ENCODE measurements around the gene NSG2.

DNA sequence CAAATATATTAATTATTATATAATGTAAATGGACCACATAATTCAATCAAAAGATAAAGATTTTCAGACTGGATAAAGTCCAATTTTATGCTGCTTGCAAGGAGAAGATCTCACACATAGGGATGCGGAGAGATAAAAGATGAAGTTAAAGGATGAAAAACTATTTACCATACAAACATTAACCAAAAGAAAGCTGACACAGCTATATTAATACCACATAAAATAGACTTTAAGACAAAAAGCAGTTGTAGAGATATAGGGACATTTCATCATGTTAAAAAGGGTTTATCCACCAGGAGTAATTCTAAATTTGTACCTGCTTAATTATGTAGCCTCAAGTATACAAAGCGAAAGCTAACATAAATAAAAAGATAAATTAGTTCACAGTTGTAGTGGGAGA, 15.2 kb upstream of the NSG2 start:
- TF ChIP-seq, protein P1, sequence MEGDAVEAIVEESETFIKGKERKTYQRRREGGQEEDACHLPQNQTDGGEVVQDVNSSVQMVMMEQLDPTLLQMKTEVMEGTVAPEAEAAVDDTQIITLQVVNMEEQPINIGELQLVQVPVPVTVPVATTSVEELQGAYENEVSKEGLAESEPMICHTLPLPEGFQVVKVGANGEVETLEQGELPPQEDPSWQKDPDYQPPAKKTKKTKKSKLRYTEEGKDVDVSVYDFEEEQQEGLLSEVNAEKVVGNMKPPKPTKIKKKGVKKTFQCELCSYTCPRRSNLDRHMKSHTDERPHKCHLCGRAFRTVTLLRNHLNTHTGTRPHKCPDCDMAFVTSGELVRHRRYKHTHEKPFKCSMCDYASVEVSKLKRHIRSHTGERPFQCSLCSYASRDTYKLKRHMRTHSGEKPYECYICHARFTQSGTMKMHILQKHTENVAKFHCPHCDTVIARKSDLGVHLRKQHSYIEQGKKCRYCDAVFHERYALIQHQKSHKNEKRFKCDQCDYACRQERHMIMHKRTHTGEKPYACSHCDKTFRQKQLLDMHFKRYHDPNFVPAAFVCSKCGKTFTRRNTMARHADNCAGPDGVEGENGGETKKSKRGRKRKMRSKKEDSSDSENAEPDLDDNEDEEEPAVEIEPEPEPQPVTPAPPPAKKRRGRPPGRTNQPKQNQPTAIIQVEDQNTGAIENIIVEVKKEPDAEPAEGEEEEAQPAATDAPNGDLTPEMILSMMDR (conservative IDR thresholded peaks at IDR 0.05; ENCODE audit: low read length): no peak
- no peak for TF ChIP-seq EZH2phosphoT487 (IDR thresholded peaks at IDR 0.05; ENCODE audit: borderline replicate concordance)
